AG04450 (cell line): ENCODE measurements around the gene PPP1R15B. TPM values are rescaled to one million over a fixed set of nuclear protein-coding genes. Genes with fewer than 3 reads are reported as not detected.

ENCODE experiments used
- CTCF ChIA-PET: fragments of 300-600, 350-600 bp; formaldehyde crosslinking; extraction: SDS; loops from one replicate; lab custom pipeline; 2022; ENCODE audit warnings: antibody characterized with exemption, inconsistent platforms; lab: Charles Lee
- POLR2A ChIA-PET: fragments of 350-600 bp; formaldehyde crosslinking; extraction: SDS; loops from one replicate; lab custom pipeline; 2021; ENCODE audit warnings: antibody characterized with exemption, inconsistent platforms; lab: Yijun Ruan, JAX
- DNase-seq: peaks from one replicate; pipeline ENCODE4 v3.0.0-alpha.2; 2011; ENCODE audit warnings: low read depth, low spot score
- H3K27ac ChIP-seq: one replicate; pipeline ENCODE4 v1.5.1; 2012; ENCODE audit warnings: low read depth, low read length, control low read depth
- H3K27me3 ChIP-seq: one replicate; pipeline ENCODE4 v1.6.0; 2012; ENCODE audit warnings: low read length; ENCODE audit not compliant: control insufficient read depth, insufficient read depth
- H3K4me3 ChIP-seq: 2 replicates; pipeline ENCODE4 v1.5.1; 2011; ENCODE audit warnings: mild to moderate bottlenecking, low read depth, low read length, control low read depth
- H3K9me3 ChIP-seq: 2 replicates; pipeline ENCODE4 v1.5.1; 2012; ENCODE audit warnings: low read length; ENCODE audit not compliant: control insufficient read depth, insufficient read depth
- CTCF ChIP-seq: IDR thresholded peaks from 2 replicates; pipeline ENCODE4 v1.5.1; 2011; ENCODE audit warnings: low read depth, low read length, control low read depth, inconsistent platforms
- polyA plus RNA-seq: library from polyadenylated mRNA; depleted of rRNA; stranded (reverse); fragments of >200 nt; gene quantifications from 2 replicates; pipeline ENCODE4 v1.2.3, GENCODE V29; 2011

The PPP1R15B gene
- polyA plus RNA-seq, 1 experiment = 28.4 TPM

DNA sequence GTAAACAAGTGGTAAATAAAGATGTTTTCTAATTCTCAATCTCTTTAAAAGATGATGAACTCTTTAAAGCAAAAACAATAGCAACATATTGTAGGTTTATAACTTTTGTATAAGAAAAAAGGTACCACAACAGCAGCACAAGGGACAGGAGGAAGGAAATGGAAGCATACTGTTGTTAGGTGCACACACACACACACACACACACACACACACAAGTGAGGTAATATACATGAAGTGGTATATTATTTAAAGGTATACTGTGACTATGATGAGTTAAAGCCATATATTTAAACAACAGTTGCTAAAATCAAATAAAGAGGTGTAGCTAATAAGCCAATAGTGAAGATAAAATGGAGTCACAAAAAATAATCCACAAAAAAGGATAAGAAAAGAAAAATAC, 20.0 kb downstream of the PPP1R15B start:
- no peaks in the 10 kb centered on the region for H3K9me3 ChIP-seq
- POLR2A ChIA-PET = no interaction called here
- no peak for TF ChIP-seq CTCF
- no peak overlapping the region for H3K4me3 ChIP-seq
- no peak overlapping the region for H3K27ac ChIP-seq
- no peak for DNase-seq
- peaks cover 2% of the 10 kb centered on the region for H3K27me3 ChIP-seq
- CTCF ChIA-PET = interaction anchor here (1.9 kb wide), 1 partner anchor 28 kb away, joined by 9 read pairs; no protein-coding TSS in a partner anchor

GRCh38 chr1:204390751-204391466, 20.7 kb downstream of the PPP1R15B start:
- Histone ChIP-seq H3K27ac (no peak overlapping the region), H3K4me3 (no peak overlapping the region), H3K9me3 (no peaks in the 10 kb centered on the region), H3K27me3 (peaks cover 3% of the 10 kb centered on the region)
- ChIA-PET CTCF (interaction anchor here (0.8 to 4.3 kb wide), 4 partner anchors 8 to 184 kb away, joined by 3 to 40 read pairs (median 6); partner anchors contain the start of gene GOLT1A), POLR2A (no interaction called here)
- no peak for DNase-seq
- TF ChIP-seq CTCF = no peak

GRCh38 chr1:204385727-204386126, 25.9 kb downstream of the PPP1R15B start:
- H3K4me3 ChIP-seq = no peak overlapping the region
- POLR2A ChIA-PET = interaction anchor here (0.6 kb wide), 1 partner anchor 140 kb away, joined by 5 read pairs; no protein-coding TSS in a partner anchor
- CTCF ChIA-PET = interaction anchor here (1.3 to 2.7 kb wide), 5 partner anchors 13 to 223 kb away, joined by 4 to 28 read pairs (median 4); partner anchors contain the start of gene GOLT1A
- no peak for TF ChIP-seq CTCF
- H3K27me3 ChIP-seq = peaks cover 17% of the 10 kb centered on the region
- no peaks in the 10 kb centered on the region for H3K9me3 ChIP-seq
- DNase-seq = no peak
- no peak overlapping the region for H3K27ac ChIP-seq

DNA sequence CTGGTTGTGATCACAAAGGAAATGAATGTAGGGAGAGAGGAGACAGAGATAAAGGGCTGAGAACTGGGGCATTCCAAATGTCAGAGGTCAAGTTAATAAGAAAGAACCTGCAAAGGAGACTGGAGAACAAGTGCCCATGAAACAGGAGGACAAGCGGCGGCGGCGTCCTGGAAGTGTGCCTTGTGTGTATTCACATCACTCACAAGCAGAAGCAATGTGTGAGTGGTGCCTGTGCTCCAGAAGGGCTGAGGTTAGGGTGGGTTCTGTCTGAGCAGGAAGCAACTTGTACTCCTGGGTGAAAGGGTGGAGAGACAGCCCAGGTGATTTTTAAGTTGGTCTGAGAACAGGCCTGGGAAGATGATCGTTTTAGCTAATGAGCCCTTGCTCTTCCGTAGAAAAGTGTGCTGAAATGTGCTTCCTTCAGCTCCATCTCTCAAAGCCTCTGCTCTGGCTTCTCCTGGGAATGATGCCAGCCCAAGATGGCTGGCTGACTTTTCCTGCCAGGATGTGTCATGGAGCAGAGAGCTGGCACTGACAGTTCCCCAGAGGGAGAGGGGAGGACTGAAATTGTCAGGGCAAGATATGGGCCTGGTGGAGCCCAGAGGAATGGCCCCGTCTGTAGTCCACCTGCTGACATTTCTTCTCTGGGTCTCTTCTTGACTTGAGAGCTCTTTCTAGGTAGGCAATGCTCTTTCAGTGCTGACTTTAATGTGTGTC, 26.8 kb downstream of the PPP1R15B start:
- Histone ChIP-seq H3K27me3 (peaks cover 25% of the 10 kb centered on the region), H3K4me3 (no peak overlapping the region), H3K9me3 (no peaks in the 10 kb centered on the region), H3K27ac (no peak overlapping the region)
- POLR2A ChIA-PET = no interaction called here
- CTCF ChIA-PET = interaction anchor here (0.6 to 2.7 kb wide), 6 partner anchors 9 to 222 kb away, joined by 3 to 28 read pairs (median 4); partner anchors contain the start of gene GOLT1A
- no peak for DNase-seq
- TF ChIP-seq CTCF = no peak
